MG63 (cell line): ENCODE measurements around the gene ZC2HC1B. TPM values are rescaled to one million over a fixed set of nuclear protein-coding genes. Genes with fewer than 3 reads are reported as not detected.

Experiments used
- DNase-seq: peaks from one replicate; pipeline ENCODE4 v3.0.0-alpha.2; 2020
- H3K27me3 ChIP-seq: fragments of 250-450 bp; sonication (Bioruptor Pico); 2 replicates; pipeline ENCODE4 v1.5.1; 2020; ENCODE audit warnings: mild to moderate bottlenecking, moderate library complexity
- H3K36me3 ChIP-seq: fragments of 250-450 bp; sonication (Bioruptor Pico); 2 replicates; pipeline ENCODE4 v1.5.1; 2020; ENCODE audit warnings: mild to moderate bottlenecking, moderate library complexity
- H3K4me3 ChIP-seq: fragments of 250-450 bp; sonication (Bioruptor Pico); 2 replicates; pipeline ENCODE4 v1.5.1; 2020; ENCODE audit warnings: mild to moderate bottlenecking, moderate library complexity
- H3K9me3 ChIP-seq: fragments of 250-450 bp; sonication (Bioruptor Pico); 2 replicates; pipeline ENCODE4 v1.5.1; 2020; ENCODE audit warnings: mild to moderate bottlenecking, moderate library complexity
- total RNA-seq: library from RNA; depleted of rRNA; stranded (reverse); fragments of >200 nt; shearing (Covaris generic); gene quantifications from 2 replicates; pipeline ENCODE4 v1.2.3, GENCODE V29; 2014; ENCODE audit warnings: low replicate concordance

Gene ZC2HC1B
- total RNA-seq, 1 experiment from 2014 or later: not detected

DNA sequence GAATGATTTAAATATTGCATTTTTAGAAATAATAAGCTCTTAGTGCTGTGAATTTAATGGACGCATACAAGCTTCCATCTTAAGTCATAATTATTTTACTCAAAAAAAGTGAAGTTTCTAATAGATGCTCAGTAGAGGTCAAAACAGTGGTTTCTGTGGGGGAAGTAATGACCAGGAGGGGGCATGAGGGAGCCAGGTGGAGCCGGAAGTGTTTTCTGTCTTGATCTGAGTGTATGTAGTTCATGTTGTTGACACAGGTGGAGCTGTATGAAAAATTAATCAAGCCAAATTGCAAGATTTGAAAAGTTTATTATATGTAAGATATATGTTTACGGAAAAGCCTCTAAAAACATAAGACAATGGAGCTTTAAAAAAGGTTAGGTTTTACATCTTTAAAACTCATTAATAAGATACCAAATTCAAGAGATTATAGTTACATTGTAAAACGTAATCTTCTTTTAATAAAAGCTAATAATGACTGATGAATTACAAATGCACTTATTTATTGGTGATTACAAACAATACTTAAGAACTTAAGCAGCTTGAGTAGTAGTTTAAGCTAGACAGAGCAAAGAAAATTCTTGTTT lies 75.8 kb downstream of the ZC2HC1B start:
- Histone ChIP-seq H3K9me3 (no peaks in the 10 kb centered on the region), H3K4me3 (no peak overlapping the region), H3K27me3 (no peaks in the 10 kb centered on the region), H3K36me3 (no peaks in the 10 kb centered on the region)
- DNase-seq: peak; percentile 36

DNA sequence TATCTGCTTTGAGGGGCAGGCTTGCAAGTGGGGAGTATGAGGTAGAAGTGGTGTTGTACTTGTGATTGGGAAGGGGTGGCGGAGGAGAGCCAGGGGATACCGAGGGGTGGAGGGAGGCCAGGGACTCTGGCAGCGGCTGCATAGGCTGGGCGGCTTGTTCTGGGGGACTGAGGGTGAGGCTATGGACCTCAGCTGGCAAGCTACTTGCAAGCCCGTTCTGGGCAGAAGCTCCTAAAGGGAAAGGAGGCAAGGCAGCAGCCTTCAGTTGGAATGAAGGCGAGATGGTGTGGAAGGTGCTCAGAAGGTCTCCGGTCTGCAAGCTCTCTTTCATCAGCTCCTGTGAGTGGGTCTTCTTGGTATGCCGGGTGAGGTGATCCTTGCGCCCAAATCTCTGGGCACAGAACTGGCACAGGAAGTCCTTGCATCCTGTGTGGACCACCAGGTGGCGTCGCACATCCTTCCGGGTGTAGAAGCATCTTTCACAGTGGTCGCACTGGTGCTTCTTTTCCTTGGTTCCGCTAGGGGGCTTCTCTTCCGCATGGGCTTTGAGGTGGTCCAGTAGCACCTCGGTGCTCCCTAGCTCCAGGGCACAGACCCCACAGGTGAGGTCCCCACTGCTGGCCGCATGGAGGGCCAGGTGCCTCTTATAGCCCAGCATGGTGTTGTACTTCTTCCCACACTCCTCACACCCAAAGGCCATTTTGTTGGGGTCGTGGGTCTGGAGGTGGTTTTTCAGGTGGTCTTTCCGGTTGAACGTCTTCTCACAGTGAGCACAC lies 77.8 kb downstream of the ZC2HC1B start:
- Histone ChIP-seq H3K36me3 (no peaks in the 10 kb centered on the region), H3K9me3 (no peaks in the 10 kb centered on the region), H3K4me3 (no peak overlapping the region), H3K27me3 (no peaks in the 10 kb centered on the region)
- DNase-seq: peak; percentile 56

- H3K36me3 ChIP-seq: no peaks in the 10 kb centered on the region
- H3K4me3 ChIP-seq: no peak overlapping the region
- DNase-seq: no peak
- no peaks in the 10 kb centered on the region for H3K27me3 ChIP-seq
- no peaks in the 10 kb centered on the region for H3K9me3 ChIP-seq
These were observed 83.9 kb downstream of the ZC2HC1B start for GRCh38 chr6:143948208-143948607.

- Histone ChIP-seq H3K36me3 (no peaks in the 10 kb centered on the region), H3K4me3 (no peak overlapping the region), H3K9me3 (no peaks in the 10 kb centered on the region), H3K27me3 (no peaks in the 10 kb centered on the region)
- DNase-seq: no peak
These were observed 85.3 kb downstream of the ZC2HC1B start for GRCh38 chr6:143949535-143949934.

GRCh38 chr6:143949962-143950361 lies 85.7 kb downstream of the ZC2HC1B start:
- H3K36me3 ChIP-seq: no peaks in the 10 kb centered on the region
- H3K27me3 ChIP-seq: no peaks in the 10 kb centered on the region
- DNase-seq: no peak
- no peaks in the 10 kb centered on the region for H3K9me3 ChIP-seq
- no peak overlapping the region for H3K4me3 ChIP-seq

GRCh38 chr6:143950875-143951274 lies 86.6 kb downstream of the ZC2HC1B start:
- Histone ChIP-seq H3K4me3 (no peak overlapping the region), H3K9me3 (no peaks in the 10 kb centered on the region), H3K27me3 (no peaks in the 10 kb centered on the region), H3K36me3 (no peaks in the 10 kb centered on the region)
- no peak for DNase-seq

- no peaks in the 10 kb centered on the region for H3K9me3 ChIP-seq
- no peaks in the 10 kb centered on the region for H3K36me3 ChIP-seq
- no peak overlapping the region for H3K4me3 ChIP-seq
- H3K27me3 ChIP-seq: no peaks in the 10 kb centered on the region
- DNase-seq: no peak
These were observed 87.9 kb downstream of the ZC2HC1B start for GRCh38 chr6:143952060-143952778.

DNA sequence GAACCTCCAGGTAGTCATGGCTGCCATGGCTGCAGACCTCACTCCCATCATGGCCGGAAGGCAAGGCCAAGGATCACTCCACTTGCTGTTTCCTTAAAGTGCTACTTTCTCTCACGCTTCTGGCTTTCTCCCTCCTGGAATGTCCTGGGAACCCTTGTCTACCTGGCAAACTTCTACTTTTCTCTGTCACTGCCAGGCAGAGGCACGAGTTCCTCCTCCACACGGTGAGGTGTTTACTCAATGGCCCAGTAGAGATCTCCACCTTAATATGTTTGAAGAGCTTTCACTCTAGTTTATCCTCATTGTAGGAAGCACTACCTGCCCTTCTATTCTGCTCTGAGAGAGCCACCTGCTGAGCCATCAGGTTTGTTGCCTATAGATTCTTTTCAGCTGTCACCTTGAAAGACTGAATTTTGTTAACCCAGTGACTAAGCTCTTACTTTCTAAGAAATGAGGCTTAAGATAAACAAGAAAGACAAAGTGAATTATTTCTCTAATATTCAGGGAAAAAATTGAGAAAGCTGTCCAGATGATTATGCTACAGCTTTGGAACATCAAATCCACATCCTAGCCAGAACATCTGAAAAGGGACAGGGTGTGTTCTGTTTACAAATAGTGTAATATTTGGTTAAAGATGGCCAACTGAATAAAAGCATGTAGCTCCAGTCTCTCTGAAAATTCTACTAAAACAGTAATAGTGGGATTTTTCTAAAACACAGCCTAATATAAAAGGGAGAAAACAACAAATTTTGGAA lies 88.8 kb downstream of the ZC2HC1B start:
- Histone ChIP-seq H3K36me3 (no peaks in the 10 kb centered on the region), H3K9me3 (no peaks in the 10 kb centered on the region), H3K27me3 (no peaks in the 10 kb centered on the region), H3K4me3 (no peak overlapping the region)
- DNase-seq: no peak

DNA sequence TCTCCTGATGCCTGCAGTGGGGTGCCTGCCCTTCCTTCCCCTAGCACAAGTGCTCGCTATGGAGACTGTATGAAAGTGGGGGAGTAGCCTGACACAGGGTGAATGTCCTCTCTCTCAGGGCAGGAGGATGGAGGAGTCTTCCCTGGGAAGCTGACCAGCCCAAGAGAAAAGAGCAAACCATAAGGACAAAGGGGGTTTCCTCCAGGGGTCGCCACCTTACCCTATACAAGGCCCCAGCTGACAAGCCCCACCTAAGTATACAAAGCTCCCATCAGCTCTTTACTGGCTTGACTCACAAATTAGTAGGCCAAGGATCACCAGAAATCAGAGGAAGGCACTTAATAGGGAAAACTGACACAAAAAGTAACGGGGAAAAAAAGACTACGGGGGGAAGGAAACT lies 89.6 kb downstream of the ZC2HC1B start:
- Histone ChIP-seq H3K4me3 (no peak overlapping the region), H3K9me3 (no peaks in the 10 kb centered on the region), H3K36me3 (no peaks in the 10 kb centered on the region), H3K27me3 (no peaks in the 10 kb centered on the region)
- DNase-seq: no peak

DNA sequence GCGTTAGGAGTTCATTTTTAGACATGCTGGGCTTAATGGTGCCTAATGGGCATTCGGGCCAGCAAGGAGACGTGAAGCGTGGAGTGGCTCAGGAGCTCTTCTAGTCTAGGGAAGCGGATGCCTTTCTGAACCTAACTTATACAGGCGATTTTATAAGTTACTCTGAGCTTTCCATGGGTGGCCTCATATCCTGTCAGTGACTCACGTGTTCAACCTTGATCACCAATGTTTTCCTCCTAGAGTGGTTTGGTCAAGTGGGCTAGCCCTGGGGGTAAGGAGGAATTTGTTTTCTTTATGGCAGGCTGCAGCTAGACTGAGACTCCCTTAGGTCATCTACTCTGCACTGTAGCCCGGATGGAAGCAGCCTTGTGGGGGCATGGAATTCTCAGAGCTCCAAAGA lies 91.7 kb downstream of the ZC2HC1B start:
- DNase-seq: no peak
- Histone ChIP-seq H3K36me3 (no peaks in the 10 kb centered on the region; the same call in 1 of the 2 replicates), H3K9me3 (no peaks in the 10 kb centered on the region), H3K27me3 (no peaks in the 10 kb centered on the region), H3K4me3 (no peak overlapping the region)

- Histone ChIP-seq H3K36me3 (no peaks in the 10 kb centered on the region; the same call in 1 of the 2 replicates), H3K9me3 (no peaks in the 10 kb centered on the region), H3K27me3 (peaks cover 3% of the 10 kb centered on the region; the same call in 1 of the 2 replicates), H3K4me3 (no peak overlapping the region)
- no peak for DNase-seq
These were observed 93.5 kb downstream of the ZC2HC1B start for GRCh38 chr6:143957679-143958274.

DNA sequence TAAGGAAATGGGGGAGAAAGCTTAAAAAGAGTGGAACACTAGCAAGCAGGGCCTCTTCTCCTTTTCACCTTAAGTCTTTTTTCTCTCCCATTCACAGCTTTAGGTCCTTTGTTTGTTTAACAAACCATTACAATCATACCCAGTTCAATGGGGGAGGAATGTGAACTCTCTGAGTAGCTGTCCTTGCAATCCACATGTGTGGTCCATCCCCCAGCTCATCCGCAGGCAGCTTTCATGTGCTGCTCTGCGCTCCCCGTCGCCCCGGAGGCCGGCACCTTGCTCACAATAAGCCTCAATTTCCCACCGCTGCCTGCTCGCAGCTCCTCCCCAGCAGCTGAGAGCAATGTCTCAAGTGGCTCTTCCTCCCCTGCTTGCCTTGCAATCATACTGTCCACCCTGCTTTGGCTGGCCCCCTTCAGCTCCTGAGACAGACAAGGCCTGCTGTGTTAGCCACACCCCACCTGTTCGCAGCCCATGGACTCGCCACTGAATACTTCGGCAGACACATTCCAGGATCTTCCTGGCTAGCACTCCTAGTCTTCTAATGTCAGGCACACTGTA lies 94.6 kb downstream of the ZC2HC1B start:
- no peak for DNase-seq
- Histone ChIP-seq H3K36me3 (no peaks in the 10 kb centered on the region; the same call in 1 of the 2 replicates), H3K4me3 (no peak overlapping the region), H3K9me3 (no peaks in the 10 kb centered on the region), H3K27me3 (peaks cover 3% of the 10 kb centered on the region; the same call in 1 of the 2 replicates)

DNA sequence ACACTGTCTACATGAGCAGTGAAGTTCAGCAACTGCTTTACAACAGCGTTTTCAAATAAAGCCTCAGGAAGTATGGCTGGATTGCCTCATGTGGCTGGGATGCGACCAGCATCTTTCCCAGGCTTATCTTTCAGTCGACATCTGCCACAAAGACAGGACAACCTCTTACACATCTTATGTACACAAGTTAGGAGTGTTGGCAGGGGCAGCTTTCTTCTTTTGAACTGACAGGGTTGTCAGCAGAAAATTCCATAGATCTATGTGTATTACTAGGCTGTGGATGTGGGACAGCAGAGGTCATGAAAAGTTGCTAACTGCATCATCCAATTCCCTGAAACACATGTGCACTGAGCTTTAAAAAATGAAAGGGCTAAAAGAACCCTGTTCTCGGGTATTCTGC lies 95.7 kb downstream of the ZC2HC1B start:
- Histone ChIP-seq H3K36me3 (no peaks in the 10 kb centered on the region; the same call in 1 of the 2 replicates), H3K4me3 (no peak overlapping the region), H3K27me3 (peaks cover 3% of the 10 kb centered on the region; the same call in 1 of the 2 replicates), H3K9me3 (no peaks in the 10 kb centered on the region)
- DNase-seq: no peak

GRCh38 chr6:143961066-143961465 lies 96.8 kb downstream of the ZC2HC1B start:
- DNase-seq: no peak
- peaks cover 3% of the 10 kb centered on the region; the same call in 1 of the 2 replicates for H3K27me3 ChIP-seq
- H3K4me3 ChIP-seq: no peak overlapping the region
- peaks cover 4% of the 10 kb centered on the region; the same call in 1 of the 2 replicates for H3K36me3 ChIP-seq
- H3K9me3 ChIP-seq: no peaks in the 10 kb centered on the region

DNA sequence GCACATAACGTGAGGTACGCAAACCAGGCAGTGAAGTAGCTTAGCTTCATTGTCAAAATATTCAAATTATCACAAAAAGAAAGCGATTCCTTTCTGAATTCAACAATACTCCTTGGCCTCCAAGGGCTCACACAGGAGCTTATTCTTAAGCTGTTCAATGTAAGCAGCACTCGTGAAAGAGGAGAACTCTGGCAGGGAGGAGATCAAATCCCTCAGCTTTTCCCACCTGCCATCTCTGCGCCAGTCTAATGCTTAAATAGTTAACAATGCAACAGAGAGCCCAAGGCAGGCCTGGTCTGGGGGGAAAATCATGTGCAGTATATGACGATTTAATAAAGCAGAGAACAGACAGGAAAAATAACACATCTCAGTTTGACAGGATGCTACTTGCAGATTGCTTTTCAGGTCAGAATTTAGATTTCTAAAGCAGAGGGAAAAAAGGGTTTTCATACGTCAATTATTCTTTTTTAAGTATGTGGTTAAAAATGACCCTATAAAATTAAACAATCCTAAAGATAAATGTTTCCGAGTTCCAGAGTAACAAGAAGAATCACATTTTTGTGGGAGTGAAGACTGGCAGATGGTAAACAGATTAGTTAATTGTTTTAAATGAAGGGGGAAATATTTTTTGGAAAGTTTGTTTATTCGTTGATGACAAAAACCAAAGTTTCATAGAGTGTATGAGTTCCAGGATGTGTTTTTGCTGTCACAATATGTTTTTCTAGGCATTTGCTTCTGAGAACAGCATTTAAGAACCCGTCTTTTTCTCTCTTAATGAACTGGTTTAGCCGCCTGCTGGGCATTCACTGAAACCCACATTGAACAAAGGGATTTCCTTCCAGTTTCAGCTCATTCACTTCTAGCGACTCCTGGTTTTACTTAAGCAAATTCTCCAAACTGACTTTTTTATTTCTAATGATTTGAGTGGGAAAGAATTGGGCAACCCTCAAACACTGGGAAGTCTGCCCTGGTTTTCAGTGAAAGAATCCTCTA lies 97.9 kb downstream of the ZC2HC1B start:
- H3K9me3 ChIP-seq: no peaks in the 10 kb centered on the region
- H3K4me3 ChIP-seq: no peak overlapping the region
- DNase-seq: no peak
- peaks cover 4% of the 10 kb centered on the region; the same call in 1 of the 2 replicates for H3K36me3 ChIP-seq
- peaks cover 3% of the 10 kb centered on the region; the same call in 1 of the 2 replicates for H3K27me3 ChIP-seq
